ENCODE measurements around the gene KCP.

- no peak for TF ChIP-seq SP2 (CRISPR knock-in tag; IDR thresholded peaks at IDR 0.05)
- TF ChIP-seq POLR2AphosphoS2 (IDR thresholded peaks at IDR 0.05; ENCODE audit: low read depth, low read length) = no peak
- no peak for TF ChIP-seq EP300 (IDR thresholded peaks at IDR 0.05; ENCODE audit: low read depth in 2 of 2, low read length in 2 of 2)
- TF ChIP-seq EP300 (CRISPR knock-in tag; IDR thresholded peaks at IDR 0.05; ENCODE audit: borderline replicate concordance) = no peak
- TF ChIP-seq PBX3 (CRISPR knock-in tag; IDR thresholded peaks at IDR 0.05; ENCODE audit: borderline replicate concordance) = no peak
- TF ChIP-seq, protein P1, sequence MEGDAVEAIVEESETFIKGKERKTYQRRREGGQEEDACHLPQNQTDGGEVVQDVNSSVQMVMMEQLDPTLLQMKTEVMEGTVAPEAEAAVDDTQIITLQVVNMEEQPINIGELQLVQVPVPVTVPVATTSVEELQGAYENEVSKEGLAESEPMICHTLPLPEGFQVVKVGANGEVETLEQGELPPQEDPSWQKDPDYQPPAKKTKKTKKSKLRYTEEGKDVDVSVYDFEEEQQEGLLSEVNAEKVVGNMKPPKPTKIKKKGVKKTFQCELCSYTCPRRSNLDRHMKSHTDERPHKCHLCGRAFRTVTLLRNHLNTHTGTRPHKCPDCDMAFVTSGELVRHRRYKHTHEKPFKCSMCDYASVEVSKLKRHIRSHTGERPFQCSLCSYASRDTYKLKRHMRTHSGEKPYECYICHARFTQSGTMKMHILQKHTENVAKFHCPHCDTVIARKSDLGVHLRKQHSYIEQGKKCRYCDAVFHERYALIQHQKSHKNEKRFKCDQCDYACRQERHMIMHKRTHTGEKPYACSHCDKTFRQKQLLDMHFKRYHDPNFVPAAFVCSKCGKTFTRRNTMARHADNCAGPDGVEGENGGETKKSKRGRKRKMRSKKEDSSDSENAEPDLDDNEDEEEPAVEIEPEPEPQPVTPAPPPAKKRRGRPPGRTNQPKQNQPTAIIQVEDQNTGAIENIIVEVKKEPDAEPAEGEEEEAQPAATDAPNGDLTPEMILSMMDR (CRISPR knock-in tag; IDR thresholded peaks at IDR 0.05) = no peak
- no peak for TF ChIP-seq ZNF10 (CRISPR knock-in tag; IDR thresholded peaks at IDR 0.05; ENCODE audit: borderline replicate concordance, low read depth)
- no peak for TF ChIP-seq TOPORS (CRISPR knock-in tag; IDR thresholded peaks at IDR 0.05)
- TF ChIP-seq HMGXB3 (CRISPR knock-in tag; IDR thresholded peaks at IDR 0.05; ENCODE audit: borderline replicate concordance) = no peak
- no peak for TF ChIP-seq ZNF143 (CRISPR knock-in tag; IDR thresholded peaks at IDR 0.05)
- TF ChIP-seq, protein P2, sequence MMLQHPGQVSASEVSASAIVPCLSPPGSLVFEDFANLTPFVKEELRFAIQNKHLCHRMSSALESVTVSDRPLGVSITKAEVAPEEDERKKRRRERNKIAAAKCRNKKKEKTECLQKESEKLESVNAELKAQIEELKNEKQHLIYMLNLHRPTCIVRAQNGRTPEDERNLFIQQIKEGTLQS (CRISPR knock-in tag; IDR thresholded peaks at IDR 0.05) = no peak
Measured at GRCh38 chr7:128835231-128835751, 75.2 kb downstream of the KCP start.
